T47D (cell line): ENCODE measurements around the gene SEC24D.
"Not testable (repeated sequence)": the region's sequence is repeated elsewhere in the genome, so short reads cannot be mapped to it uniquely, and the experiment has no call there.

Experiments
- DNase-seq, 2 experiments: peaks; one replicate each; pipeline versions ENCODE4 v3.0.0 to v3.0.0-alpha.2; 2011 to 2012; ENCODE audit warnings: low read depth in 1 of 2, low spot score in 1 of 2
- JUND ChIP-seq: IDR thresholded peaks from 2 replicates; pipeline ENCODE4 v1.6.1; 2012; ENCODE audit warnings: low read depth
- in situ Hi-C: cut with HindIII; loops from 2 replicates; pipeline ENCODE4 v1.10.0; 2016; ENCODE audit warnings: low sequenced_read_pairs, low pct_unique_long_range_greater_than_20kb

Gene SEC24D

DNA sequence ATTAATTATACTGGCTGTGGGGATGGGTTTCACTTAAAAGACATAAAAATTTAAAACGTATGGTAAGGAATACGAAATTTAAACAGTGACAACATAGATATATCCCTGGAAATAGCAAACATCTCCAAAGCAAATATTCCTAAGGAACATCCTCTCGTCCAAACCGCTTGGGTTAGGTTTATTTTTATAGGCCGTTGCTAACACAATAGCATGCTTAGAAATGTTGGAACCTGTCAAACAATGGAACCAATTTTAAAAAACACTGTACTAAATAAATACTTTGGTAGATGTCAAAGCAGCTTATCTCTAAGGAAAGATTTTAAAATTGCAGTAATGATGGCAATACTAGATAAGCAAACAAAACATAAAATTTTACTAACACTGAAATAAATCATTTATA lies 45.4 kb downstream of the SEC24D start:
- no peak for DNase-seq
- TF ChIP-seq JUND: no peak
- in situ Hi-C loops: no loop called here

DNA sequence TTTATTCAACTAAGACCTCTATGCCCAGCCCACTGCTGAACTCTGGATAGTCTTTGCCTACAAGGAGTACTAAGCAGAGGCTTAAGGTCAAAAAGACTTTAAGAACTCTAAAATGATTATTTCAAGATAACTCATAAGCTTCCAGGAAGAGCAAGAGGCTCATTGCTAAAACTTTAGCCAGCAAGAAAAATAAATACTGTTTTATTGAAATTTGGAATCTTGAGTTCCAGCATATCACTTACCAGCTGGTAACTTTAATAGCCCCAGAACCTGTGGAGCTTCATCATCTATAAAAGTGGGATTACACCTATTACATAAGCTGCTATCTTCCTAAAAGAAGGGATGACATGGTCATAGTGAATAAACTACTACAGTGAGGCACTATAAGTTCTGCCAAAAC lies 47.0 kb downstream of the SEC24D start:
- TF ChIP-seq JUND: no peak
- no peak for DNase-seq
- in situ Hi-C loops: no loop called here

DNA sequence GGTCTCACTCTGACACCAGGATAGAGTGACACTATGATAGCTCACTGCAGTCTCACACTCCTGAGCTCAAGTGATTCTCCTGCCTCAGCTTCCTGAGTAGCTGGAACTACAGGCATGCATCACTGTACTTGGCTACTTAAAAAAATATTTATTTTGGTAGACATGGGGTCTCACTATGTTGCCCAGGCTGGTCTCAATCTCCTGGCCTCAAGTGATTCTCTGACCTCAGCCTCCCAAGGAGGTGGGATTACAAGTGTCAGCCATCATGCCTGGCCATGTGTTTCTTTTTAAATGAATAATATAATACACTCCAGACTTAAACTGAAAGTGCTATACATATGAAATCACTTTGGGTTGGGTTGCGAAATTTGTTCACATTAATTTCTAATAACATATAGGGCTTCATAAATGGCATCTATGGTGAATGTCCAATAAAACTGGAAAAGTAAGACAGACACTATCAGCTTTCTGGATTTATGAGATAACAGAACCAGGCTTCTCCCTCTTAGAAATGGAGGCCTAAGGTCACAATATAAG lies 48.0 kb downstream of the SEC24D start:
- no peak for TF ChIP-seq JUND
- DNase-seq: no peak
- in situ Hi-C loops: no loop called here

DNA sequence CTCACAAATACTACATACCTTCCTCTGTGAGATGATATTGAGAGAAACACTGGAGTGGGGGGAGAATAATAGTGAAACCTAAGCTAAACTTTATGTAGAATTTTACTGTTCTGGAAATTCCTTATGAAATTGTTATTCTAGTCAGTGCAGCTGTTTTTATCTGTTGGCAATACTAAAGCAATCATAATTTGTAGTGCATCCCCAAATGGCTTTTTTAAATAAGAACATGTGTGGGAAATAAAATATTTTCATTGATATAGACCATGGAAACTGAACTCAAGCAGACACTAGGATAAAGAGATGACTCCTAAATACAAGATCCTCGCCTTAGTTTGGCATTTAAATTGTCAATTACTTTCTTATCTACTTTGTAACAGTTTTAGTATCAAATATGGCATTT lies 51.1 kb downstream of the SEC24D start:
- in situ Hi-C loops: no loop called here
- DNase-seq: no peak

DNA sequence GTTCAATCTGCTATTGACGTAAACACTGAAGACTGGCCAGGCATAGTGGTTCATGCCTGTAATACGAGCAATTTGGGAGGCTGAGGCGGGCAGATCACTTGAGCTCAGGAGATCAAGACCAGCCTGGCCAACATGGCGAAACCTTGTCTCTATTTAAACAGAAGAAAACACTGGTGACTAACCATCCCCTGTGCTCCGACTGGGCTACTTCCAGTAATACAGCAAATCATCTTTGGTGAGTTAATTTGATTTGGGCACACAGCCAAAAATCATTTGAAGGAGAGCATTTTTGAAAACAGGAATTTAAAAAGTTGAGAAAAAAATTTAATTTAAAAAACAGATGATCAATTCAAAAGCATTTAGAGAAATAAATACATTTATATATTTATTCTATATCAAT lies 52.0 kb downstream of the SEC24D start:
- TF ChIP-seq JUND: no peak
- no peak for DNase-seq
- in situ Hi-C loops: no loop called here

More for the DNA sequence above, 51.1 kb downstream of the SEC24D start:
- TF ChIP-seq JUND: no peak

DNA sequence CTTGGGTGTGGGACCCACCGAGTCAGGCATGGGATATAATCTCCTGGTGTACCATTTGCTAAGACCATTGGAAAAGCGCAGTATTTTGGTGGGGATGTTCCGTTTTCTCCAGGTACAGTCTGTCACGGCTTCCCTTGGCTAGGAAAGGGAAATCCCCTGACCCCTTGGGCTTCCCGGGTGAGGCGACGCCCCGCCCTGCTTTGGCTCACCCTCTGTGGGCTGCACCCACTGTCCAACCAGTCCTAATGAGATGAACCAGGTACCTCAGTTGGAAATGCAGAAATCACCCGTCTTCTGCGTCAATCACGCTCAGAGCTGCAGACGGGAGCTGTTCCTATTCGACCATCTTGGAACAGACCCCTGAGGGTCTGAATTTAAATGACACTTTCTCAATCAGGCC lies 53.0 kb downstream of the SEC24D start:
- DNase-seq, in situ Hi-C loops: not testable (repeated sequence)

DNA sequence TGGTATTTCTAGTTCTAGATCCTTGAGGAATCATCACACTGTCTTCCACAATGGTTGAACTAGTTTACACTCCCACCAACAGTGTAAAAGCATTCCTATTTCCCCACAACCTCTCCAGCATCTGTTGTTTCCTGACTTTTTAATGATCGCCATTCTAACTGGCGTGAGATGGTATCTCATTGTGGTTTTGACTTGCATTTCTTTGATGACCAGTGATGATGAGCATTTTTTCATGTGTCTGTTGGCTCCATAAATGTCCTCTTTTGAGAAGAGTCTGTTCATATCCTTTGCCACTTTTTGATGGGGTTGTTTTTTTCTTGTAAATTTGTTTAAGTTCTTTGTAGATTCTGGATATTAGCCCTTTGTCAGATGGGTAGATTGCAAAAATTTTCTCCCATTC lies 58.3 kb downstream of the SEC24D start:
- in situ Hi-C loops, DNase-seq: not testable (repeated sequence)

- in situ Hi-C loops, DNase-seq: not testable (repeated sequence)
Observed at GRCh38 chr4:118776955-118777640, 58.8 kb downstream of the SEC24D start.

DNA sequence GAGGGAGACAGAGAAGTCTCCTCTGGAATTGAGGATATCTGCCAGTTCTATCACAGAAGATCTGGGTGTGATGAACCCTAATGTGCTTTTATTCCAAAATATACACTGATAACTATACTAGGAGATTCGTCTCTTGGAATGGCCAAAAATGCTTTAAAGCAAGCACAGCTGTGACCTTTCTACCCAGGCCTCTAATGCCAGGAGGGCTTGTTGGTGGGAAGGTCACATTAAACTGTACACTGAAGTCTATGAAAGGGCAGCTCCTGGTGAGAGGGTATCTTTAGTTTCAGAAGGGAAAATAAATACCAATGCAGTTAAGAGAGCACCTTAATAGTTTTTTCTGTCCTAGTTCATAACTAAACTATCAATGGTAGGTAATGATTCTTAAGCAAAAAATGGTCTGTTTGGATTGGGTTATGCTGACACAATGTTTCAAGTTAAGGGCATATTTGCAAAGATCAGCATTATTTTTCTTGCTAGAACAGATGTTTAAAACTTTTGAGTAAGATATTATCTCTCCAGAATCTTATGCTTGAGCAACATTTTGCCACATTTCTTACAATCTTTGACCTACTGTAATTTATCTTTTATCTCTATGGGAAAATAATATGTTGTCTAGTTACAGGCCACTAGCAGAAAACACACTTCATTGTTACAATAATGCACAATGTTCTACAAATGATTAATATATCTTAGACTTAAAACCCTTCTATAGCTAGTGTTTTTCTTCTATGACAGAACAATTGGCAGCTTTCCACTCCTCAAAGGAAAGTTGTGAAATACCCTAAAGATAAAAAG lies 59.6 kb downstream of the SEC24D start:
- in situ Hi-C loops: no loop called here
- no peak for DNase-seq
- TF ChIP-seq JUND: no peak

DNA sequence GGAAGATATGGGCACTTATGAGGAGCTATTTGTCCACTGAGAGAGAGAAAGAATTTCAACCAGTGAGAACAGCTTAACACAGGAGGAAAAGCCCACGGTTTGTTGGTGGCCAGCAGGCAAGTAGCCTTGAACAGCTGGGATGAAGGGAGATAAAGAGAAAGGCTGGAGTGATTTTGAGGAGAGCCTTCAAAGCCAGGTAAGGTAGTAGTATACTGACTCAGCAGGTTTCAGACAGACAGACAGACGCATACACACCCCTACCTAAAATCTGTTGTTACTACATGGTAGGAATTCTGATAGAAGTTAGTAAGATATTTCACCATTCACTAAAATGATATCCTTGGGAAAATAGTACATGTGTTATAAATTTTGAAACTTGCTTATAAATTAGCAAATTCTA lies 60.5 kb downstream of the SEC24D start:
- TF ChIP-seq JUND: no peak
- in situ Hi-C loops: no loop called here
- DNase-seq: no peak

DNA sequence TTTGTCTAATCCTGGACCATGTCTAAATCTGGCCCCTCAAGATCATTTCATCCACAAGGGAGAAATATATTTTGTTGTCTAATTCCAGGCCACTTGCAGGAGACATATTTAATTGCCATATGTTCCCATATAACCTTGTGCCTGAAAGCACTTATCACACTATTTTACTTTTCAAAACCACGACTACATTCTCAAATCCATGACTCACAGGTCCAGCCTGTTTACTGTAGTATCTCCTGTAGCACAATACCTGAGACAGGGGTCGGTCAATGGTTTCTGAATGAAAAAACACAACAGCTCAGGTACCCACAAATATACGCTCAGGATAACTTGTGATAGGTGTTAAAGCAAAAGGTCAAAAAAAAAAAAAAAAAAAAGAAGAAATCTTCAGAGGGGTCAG lies 60.9 kb downstream of the SEC24D start:
- no peak for TF ChIP-seq JUND
- in situ Hi-C loops: no loop called here
- DNase-seq: no peak

DNA sequence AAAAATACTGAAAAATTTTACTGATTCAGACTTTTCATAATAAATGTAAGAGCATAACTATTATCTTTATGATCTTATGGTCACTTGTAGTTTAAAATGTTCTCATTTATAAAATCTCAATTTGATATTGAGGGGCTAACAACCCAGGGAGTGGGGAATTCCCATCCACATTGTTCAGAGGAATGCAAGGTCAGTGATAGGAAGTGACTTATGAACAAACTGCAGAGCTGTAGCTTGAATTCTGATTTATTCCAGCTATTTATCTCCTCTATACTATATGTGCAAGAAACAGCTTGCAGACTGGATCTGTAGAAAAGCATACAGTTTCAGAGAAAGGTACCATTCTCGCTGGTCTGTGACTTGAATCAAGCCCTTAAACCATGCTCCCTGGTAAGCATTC lies 61.6 kb downstream of the SEC24D start:
- no peak for TF ChIP-seq JUND

GRCh38 chr4:118773429-118773792 lies 62.5 kb downstream of the SEC24D start:
- no peak for TF ChIP-seq JUND
- DNase-seq: no peak
- in situ Hi-C loops: no loop called here

More for the DNA sequence above, 61.6 kb downstream of the SEC24D start:
- in situ Hi-C loops: no loop called here
- DNase-seq: no peak
